Activated T-cell treated with anti-CD3 and anti-CD28 coated beads, Interleukin-2, amount 50 U/mL, for 24 hours (primary cell): ENCODE measurements around the gene THRA.
A peak's percentile ranks its signal among the peaks of the same experiment; 100 is the strongest.

Experiments
- DNase-seq: peaks from one replicate; pipeline ENCODE4 v3.0.0-alpha.2; 2020
- H3K27ac Mint-ChIP-seq: 2 replicates; pipeline ENCODE4 v1.8.0; 2020; ENCODE audit warnings: mild to moderate bottlenecking, mixed read lengths
- H3K27me3 Mint-ChIP-seq: 2 replicates; pipeline ENCODE4 v1.8.0; 2020; ENCODE audit warnings: mixed read lengths
- H3K36me3 Mint-ChIP-seq: 2 replicates; pipeline ENCODE4 v1.8.0; 2020; ENCODE audit warnings: low read depth, mixed read lengths
- H3K4me1 Mint-ChIP-seq: 2 replicates; pipeline ENCODE4 v1.8.0; 2020; ENCODE audit warnings: low read depth, mixed read lengths
- H3K4me3 Mint-ChIP-seq: 2 replicates; pipeline ENCODE4 v1.8.0; 2020; ENCODE audit warnings: mild to moderate bottlenecking, moderate library complexity, mixed read lengths
- H3K9me3 Mint-ChIP-seq: 2 replicates; pipeline ENCODE4 v1.8.0; 2020; ENCODE audit warnings: mixed read lengths

Gene THRA

DNA sequence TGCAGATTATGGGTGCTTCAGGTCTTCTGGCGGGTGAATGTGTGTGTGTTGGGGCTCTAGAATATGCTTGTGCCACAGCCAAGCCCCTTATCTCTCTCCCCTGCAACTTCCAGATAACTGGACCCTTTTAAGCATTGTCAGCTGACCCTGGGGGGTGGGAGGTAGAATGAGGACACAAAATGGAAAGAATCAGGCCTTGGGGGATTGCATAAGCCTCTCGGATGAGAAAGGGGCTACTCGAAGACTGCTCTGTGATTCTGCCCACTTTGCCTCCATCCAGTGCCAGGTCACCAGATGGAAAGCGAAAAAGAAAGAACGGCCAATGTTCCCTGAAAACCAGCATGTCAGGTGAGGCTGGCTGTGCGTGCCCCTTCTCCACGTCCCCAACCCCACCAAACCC, 13.8 kb downstream of the THRA start:
- Mint-ChIP-seq H3K36me3 (peaks cover 19% of the 10 kb centered on the region), H3K4me3 (no peak overlapping the region), H3K27me3 (no peaks in the 10 kb centered on the region), H3K9me3 (no peaks in the 10 kb centered on the region), H3K4me1 (peaks cover 34% of the 10 kb centered on the region), H3K27ac (no peak overlapping the region)
- DNase-seq: no peak

DNA sequence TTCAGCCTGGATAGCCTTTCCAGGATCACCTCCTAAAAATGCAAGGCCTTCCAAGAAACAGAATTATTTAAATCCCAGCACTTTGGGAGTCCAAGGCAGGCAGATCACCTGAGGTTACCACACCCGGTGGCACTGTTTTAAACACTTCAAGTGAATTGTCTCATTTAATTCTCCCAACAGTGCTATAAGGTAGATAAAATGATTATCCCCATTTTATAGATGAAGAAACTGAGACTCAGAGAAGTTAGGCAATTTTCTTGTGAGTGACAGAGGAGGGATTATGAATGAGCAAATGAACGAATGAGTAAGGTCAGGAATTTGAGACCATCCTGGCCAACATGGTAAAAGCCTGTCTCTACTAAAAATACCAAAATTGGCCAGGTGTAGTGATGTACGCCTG, 16.8 kb downstream of the THRA start:
- Mint-ChIP-seq H3K27ac (no peak overlapping the region), H3K4me1 (peaks cover 20% of the 10 kb centered on the region), H3K27me3 (no peaks in the 10 kb centered on the region), H3K9me3 (no peaks in the 10 kb centered on the region), H3K36me3 (peaks cover 32% of the 10 kb centered on the region), H3K4me3 (no peak overlapping the region)
- DNase-seq: no peak

DNA sequence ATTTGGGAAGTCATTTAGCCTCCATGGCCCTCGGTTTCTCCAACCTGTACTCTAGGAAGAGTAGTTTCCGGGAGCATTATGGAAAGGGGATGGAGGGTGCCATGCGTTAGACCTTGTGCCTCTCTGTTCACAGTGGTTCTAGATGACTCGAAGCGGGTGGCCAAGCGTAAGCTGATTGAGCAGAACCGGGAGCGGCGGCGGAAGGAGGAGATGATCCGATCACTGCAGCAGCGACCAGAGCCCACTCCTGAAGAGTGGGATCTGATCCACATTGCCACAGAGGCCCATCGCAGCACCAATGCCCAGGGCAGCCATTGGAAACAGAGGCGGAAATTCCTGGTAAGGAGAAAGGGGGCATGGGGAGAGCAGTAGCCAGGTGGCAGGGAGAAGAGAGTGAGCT, 21.7 kb downstream of the THRA start:
- Mint-ChIP-seq H3K4me1 (peaks cover 5% of the 10 kb centered on the region), H3K27ac (peak overlapping the region; percentile 24), H3K9me3 (no peaks in the 10 kb centered on the region), H3K36me3 (peaks cover 56% of the 10 kb centered on the region), H3K4me3 (no peak overlapping the region), H3K27me3 (no peaks in the 10 kb centered on the region)
- no peak for DNase-seq

DNA sequence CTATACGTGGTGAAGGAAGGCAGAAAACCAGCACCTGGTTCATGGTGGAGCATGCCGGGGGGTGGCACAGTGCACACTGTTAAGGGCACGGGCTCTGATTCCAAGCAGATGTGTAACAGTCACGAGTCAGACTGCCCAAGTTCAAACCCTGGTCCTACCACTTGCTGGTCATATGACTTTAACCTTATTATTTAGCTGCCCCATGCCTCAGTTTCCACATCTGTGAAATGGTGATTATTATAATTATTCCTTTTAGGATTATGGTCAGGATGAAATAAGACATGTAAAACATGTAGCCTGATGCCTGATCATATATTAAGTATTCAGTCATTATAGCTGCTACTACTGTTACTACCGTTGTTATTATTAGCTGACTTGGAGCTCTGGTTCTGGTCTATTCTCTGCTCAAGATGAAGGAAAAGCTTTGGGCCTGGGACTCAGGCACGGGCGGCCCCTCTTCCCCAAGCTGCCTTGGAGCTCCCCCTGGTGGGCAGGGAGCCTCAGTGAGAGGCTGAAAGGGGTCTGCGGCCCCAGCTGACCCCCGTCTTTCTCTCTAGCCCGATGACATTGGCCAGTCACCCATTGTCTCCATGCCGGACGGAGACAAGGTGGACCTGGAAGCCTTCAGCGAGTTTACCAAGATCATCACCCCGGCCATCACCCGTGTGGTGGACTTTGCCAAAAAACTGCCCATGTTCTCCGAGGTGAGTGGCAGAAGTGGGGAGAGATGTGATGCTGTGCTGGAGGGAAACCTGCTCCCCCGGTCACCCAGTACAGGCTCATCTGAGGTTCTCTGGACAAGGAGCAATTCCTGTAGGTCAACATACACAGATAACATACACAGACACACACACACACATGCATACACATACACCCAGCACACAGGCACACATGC, 23.6 kb downstream of the THRA start:
- peak; percentile 79 for DNase-seq
- peak overlapping the region; percentile 60 for H3K27ac Mint-ChIP-seq
- H3K27me3 Mint-ChIP-seq: no peaks in the 10 kb centered on the region
- H3K4me3 Mint-ChIP-seq: no peak overlapping the region
- H3K9me3 Mint-ChIP-seq: no peaks in the 10 kb centered on the region
- peaks cover 5% of the 10 kb centered on the region for H3K4me1 Mint-ChIP-seq
- peaks cover 59% of the 10 kb centered on the region for H3K36me3 Mint-ChIP-seq

DNA sequence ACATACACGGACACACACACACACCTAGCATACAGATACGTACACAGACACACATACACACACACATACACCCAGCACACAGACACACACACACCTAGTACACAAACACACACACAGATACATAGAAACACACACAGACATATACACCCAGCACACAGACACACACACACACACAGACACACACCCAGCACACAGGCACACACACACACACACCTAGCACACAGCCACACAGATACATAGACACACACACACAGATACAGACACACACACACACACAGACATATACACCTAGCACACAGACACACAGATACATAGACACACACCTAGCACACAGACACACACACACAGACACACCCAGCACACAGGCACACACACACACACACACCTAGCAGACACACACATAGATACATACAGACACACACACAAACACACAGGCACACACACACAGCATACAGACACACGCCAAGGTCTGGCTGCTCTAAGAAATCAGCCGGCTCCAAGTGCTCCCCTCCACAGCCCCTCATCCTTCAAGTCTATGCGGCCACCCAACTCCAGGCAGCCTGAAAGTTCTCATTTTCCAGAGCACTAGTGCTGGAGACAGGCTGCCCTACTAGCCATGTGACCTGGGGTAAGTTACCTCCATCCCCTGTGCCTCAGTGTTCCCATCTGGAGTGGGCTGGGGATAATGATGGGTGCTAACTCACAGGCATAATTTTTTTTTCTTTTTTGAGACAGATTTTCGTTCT, 24.5 kb downstream of the THRA start:
- H3K27me3 Mint-ChIP-seq: no peaks in the 10 kb centered on the region
- H3K9me3 Mint-ChIP-seq: no peaks in the 10 kb centered on the region
- no peak for DNase-seq
- H3K4me1 Mint-ChIP-seq: peaks cover 5% of the 10 kb centered on the region
- peaks cover 61% of the 10 kb centered on the region for H3K36me3 Mint-ChIP-seq
- no peak overlapping the region for H3K4me3 Mint-ChIP-seq
- peak overlapping the region; percentile 60 for H3K27ac Mint-ChIP-seq

DNA sequence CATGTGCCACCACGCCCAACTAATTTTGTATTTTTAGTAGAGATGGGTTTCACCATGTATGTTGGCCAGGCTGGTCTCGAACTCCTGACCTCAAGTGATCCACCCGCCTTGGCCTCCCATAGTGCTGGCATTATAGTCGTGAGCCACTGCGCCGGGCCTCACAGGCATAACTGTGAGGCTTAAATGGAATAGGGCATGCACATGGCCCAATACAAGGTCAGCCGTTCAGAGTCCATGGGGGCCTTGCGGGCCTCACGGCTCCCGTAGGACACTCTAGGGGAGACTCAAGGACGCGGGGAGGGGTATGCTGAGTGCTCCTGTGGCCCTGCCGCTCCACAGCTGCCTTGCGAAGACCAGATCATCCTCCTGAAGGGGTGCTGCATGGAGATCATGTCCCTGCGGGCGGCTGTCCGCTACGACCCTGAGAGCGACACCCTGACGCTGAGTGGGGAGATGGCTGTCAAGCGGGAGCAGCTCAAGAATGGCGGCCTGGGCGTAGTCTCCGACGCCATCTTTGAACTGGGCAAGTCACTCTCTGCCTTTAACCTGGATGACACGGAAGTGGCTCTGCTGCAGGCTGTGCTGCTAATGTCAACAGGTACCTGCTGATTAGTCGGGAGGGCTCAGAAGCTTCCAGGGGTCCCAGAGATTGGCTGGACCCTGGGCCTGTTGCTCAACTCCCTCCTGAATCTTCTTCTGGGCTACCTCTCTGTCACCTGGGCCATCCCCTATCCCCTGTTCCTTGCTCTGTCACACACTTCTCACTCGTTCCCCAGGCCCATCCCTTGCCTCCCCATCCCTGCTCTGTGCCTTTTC, 25.3 kb downstream of the THRA start:
- Mint-ChIP-seq H3K27me3 (no peaks in the 10 kb centered on the region), H3K4me1 (peaks cover 5% of the 10 kb centered on the region), H3K4me3 (no peak overlapping the region), H3K36me3 (peaks cover 66% of the 10 kb centered on the region), H3K9me3 (no peaks in the 10 kb centered on the region), H3K27ac (peak overlapping the region; percentile 55)
- no peak for DNase-seq

DNA sequence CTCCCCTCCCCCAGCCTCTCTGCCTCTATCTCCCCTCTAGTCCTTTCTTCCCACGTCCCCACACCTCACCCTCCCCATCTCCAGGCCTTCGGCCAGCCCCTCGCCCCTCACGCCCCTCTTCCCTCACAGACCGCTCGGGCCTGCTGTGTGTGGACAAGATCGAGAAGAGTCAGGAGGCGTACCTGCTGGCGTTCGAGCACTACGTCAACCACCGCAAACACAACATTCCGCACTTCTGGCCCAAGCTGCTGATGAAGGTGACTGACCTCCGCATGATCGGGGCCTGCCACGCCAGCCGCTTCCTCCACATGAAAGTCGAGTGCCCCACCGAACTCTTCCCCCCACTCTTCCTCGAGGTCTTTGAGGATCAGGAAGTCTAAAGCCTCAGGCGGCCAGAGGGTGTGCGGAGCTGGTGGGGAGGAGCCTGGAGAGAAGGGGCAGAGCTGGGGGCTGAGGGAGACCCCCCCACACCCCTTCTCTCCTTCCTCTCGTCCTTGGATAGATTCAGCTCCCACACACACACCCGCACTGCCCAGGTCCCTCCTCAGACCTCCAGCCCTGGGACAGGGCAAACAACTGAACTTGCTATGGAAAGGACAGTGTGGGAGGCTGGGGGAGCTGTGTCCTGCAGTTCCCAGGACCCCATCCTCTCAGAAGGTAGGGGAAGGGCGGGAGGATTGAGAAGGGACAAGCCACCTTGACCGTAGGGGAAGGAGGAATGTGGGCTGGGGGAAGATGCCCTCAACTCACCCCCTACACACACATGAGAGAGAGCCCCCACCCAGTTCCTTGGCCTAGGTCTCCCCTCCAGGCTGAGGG, 26.5 kb downstream of the THRA start:
- Mint-ChIP-seq H3K4me3 (no peak overlapping the region), H3K27ac (peak overlapping the region; percentile 57), H3K36me3 (peaks cover 67% of the 10 kb centered on the region), H3K4me1 (peaks cover 12% of the 10 kb centered on the region), H3K27me3 (no peaks in the 10 kb centered on the region), H3K9me3 (no peaks in the 10 kb centered on the region)
- DNase-seq: no peak

DNA sequence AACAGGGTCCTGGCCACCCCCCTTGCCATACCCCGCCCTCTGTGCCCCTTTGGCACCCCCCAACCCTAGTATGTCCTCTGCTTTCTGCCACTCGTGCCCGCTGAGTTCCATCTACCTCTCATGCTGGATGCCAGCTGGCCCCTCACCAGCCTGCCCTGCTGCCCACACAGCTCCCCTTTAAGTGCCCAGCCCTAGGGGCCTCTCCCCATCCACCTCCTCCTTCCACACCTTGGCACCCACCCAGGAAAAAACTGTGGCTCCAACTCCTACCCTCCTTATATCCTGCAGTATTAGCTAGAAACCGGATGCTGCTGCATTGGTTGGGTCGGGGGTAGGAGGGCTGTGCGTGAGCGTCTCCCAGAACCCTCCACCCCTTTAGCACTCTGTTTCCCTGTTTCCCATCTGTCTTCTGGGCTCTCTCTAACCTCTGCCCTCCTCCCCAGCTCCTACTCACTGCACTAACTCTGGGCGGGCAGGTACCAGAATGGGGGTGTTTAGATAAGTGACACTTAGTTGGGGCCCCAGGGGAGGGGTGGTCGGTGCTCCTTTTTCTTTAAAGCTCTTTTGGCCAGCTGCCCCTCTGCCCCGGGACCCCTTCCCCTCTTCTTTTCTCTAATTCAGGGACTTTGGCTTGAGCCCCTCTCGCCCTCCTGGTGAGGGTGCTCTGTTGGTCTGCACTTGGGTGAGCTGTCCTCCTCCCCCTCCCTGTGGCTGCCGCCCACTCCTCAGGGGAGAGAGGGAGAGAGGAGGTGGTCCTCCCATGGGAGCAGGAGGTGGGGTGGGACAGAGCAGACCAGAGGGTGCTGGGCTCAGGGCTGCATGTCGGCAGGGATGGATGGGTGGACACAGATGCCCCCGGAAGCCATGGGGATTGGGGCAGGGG, 27.7 kb downstream of the THRA start:
- Mint-ChIP-seq H3K27ac (peak overlapping the region; percentile 37), H3K4me3 (no peak overlapping the region), H3K4me1 (peaks cover 22% of the 10 kb centered on the region)

DNA sequence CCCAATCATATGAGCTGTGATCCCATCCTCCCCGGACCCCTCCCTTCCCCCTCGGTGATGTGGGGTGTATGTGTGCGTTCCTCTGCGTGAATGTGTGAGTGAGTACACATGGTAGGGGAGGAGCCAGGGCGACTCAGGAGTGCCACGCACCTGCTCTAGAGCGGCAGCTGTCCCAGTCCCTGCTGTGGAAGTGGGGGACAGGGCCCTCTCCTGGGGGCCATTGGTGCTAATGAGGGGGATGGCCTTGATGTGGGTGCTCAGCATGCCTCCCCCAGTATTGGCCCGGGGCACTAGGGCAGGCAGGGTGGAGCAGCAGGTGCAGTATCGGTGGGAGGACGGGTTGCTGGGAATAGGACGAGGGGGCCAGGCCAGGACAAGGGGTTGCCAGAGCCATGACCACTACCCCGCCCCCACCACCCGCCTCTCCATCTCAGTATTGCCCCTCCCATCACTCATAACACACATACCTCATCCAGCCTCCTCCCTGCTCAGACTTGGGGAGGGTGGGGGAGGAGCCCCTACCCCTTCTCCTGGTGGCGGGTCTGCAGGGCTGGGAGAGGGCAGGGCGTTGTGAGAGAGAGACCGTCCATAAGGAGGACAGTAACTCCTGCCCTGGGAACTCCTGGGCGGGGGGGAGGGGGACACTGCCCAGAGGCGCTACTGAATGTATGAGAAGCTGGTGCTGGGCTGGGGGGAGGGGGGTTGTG, 29.1 kb downstream of the THRA start:
- Mint-ChIP-seq H3K4me3 (no peak overlapping the region), H3K27ac (peak overlapping the region; percentile 40)
- DNase-seq: no peak

More for the DNA sequence above, 27.7 kb downstream of the THRA start:
- H3K27me3 Mint-ChIP-seq: no peaks in the 10 kb centered on the region
- H3K9me3 Mint-ChIP-seq: no peaks in the 10 kb centered on the region
- no peak for DNase-seq
- H3K36me3 Mint-ChIP-seq: peaks cover 71% of the 10 kb centered on the region

DNA sequence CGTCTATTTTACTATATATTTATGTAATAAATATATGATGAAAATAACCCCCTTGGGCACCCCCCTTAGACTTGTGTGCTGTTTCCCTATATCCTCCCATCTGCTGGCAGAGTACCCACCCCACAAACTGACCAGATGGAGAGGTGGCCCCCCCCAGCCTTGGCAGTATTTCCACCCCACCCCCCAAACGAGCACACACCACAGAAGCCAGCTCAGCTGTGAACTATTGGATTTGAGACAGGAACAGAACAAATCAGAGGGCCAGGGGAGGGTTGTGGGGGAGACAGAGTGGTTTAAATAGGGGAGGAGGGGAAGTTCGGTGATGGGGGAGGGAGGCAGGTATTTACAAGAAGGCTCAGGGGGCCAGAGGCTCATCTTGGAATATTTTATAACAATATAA, 29.8 kb downstream of the THRA start:
- H3K9me3 Mint-ChIP-seq: no peaks in the 10 kb centered on the region
- H3K36me3 Mint-ChIP-seq: peaks cover 75% of the 10 kb centered on the region

More for the DNA sequence above, 29.1 kb downstream of the THRA start:
- H3K27me3 Mint-ChIP-seq: no peaks in the 10 kb centered on the region
- H3K4me1 Mint-ChIP-seq: peaks cover 34% of the 10 kb centered on the region
- no peaks in the 10 kb centered on the region for H3K9me3 Mint-ChIP-seq
- H3K36me3 Mint-ChIP-seq: peaks cover 75% of the 10 kb centered on the region

DNA sequence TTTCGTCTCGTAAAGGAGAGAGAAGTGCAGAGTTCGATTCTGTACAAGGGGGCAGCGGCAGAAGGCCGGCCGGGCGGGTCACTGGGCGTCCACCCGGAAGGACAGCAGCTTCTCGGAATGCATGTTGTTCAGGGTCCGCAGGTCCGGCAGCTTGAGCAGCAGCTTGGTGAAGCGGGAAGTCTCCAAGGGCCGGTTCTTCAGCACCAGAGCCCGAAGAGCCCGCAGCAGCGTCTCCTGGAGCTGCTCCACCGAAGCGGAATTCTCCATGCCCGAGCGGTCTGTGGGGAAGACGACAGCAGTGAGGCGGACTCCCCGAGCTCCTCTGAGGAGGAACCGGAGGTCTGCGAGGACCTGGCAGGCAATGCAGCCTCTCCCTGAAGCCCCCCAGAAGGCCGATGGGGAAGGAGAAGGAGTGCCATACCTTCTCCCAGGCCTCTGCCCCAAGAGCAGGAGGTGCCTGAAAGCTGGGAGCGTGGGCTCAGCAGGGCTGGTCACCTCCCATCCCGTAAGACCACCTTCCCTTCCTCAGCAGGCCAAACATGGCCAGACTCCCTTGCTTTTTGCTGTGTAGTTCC, 30.3 kb downstream of the THRA start:
- Mint-ChIP-seq H3K9me3 (no peaks in the 10 kb centered on the region), H3K36me3 (peaks cover 75% of the 10 kb centered on the region), H3K4me1 (peaks cover 43% of the 10 kb centered on the region), H3K27me3 (no peaks in the 10 kb centered on the region), H3K27ac (peak overlapping the region; percentile 31), H3K4me3 (no peak overlapping the region)
- DNase-seq: no peak

More for the DNA sequence above, 29.8 kb downstream of the THRA start:
- no peak for DNase-seq
- Mint-ChIP-seq H3K27me3 (no peaks in the 10 kb centered on the region), H3K27ac (no peak overlapping the region), H3K4me3 (no peak overlapping the region), H3K4me1 (peaks cover 38% of the 10 kb centered on the region)

DNA sequence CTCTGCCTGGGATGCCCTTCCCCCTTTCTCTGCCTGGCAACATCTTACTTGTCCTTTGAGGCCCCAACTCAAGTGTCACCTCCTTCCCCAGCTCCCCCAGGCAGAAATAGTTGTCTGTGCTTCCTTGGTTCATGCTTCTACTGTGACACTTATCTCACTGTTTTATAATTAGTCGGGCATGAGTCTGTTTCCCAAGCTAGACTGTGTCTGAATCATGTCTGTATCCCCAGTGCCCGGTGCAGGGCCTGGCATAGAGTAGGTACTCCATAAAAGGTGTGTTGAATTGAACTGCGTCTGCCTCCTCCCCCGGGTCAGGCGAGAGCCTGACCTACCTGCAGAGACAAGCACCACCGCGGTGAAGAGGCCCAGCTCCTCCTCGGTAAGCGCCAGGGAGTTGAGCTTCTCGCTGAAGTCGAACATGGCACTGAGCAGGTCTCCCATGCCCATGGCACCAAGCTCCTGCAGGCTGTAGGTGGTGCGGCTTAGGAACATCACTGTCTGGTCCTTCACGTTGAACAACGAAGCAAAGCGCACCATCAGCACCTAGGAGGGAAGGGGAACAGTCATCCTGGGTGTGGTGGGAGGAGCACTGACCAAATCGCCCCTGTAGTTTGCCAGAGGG, 30.9 kb downstream of the THRA start:
- Mint-ChIP-seq H3K9me3 (no peaks in the 10 kb centered on the region), H3K36me3 (peaks cover 75% of the 10 kb centered on the region), H3K4me3 (no peak overlapping the region), H3K27me3 (no peaks in the 10 kb centered on the region), H3K4me1 (peaks cover 49% of the 10 kb centered on the region), H3K27ac (peak overlapping the region; percentile 63)
- no peak for DNase-seq
